Measurements from ENCODE around the gene AGL.

GRCh38 chr1:99849413-99849743 is 783 bp upstream of the AGL start:
- TF ChIP-seq CTCF (IDR thresholded peaks at IDR 0.05) (no peak), REST (IDR thresholded peaks at IDR 0.05; ENCODE audit: insufficient read depth in 1 of 2, low read depth in 2 of 2, low read length in 1 of 2) (no peak), POLR2AphosphoS5 (IDR thresholded peaks at IDR 0.05; ENCODE audit: low read depth, low read length) (no peak), TCF7L2 (IDR thresholded peaks at IDR 0.05; ENCODE audit: low read depth, low read length) (no peak), SIN3A (IDR thresholded peaks at IDR 0.05; ENCODE audit: borderline replicate concordance, insufficient read depth, low read depth, low read length) (no peak)

All from Panc1 (cell line).